ENCODE data around the gene ALDH3B2.
A peak's percentile ranks its signal among the peaks of the same experiment; 100 is the strongest.

ALDH3B2 gene

DNA sequence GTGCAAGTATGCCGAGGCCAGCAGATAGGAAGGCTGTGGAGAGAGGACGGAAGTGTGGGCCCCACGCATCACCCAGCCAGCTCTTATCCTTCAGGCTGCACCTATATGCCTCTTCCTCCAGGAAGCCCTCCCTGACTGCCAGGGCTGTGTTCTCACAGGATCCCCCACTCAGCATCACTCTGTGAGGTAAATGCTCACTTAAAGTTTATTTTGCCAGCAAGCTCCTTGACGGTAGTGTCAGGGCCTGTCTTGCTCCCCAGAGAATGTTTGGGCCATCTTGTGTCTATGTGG lies 39.2 kb downstream of the ALDH3B2 start:
- no peaks in the 10 kb centered on the region for H3K36me3 ChIP-seq (ENCODE audit: control insufficient read depth, insufficient read depth, low read length)
- no peak for DNase-seq
- no peaks in the 10 kb centered on the region for H3K9me3 ChIP-seq (ENCODE audit: control insufficient read depth, low read length)
- no peaks in the 10 kb centered on the region for H3K27me3 ChIP-seq (replicated peaks; ENCODE audit: control insufficient read depth, insufficient read depth, low read length, poor library complexity, severe bottlenecking)
- H3K4me3 ChIP-seq (ENCODE audit: insufficient read depth, low read depth, low read length, poor library complexity, severe bottlenecking) = no peak overlapping the region
- H3K4me1 ChIP-seq (ENCODE audit: control insufficient read depth, insufficient read depth, low read length, poor library complexity, severe bottlenecking) = peaks cover 7% of the 10 kb centered on the region
- no peak overlapping the region for H3K27ac ChIP-seq (ENCODE audit: insufficient read depth, low read length, poor library complexity, severe bottlenecking)

GRCh38 chr11:67634366-67635230 lies 39.8 kb downstream of the ALDH3B2 start:
- Histone ChIP-seq H3K9me3 (ENCODE audit: control insufficient read depth, low read length) (no peaks in the 10 kb centered on the region), H3K4me3 (ENCODE audit: insufficient read depth, low read depth, low read length, poor library complexity, severe bottlenecking) (no peak overlapping the region), H3K27me3 (replicated peaks; ENCODE audit: control insufficient read depth, insufficient read depth, low read length, poor library complexity, severe bottlenecking) (no peaks in the 10 kb centered on the region), H3K36me3 (ENCODE audit: control insufficient read depth, insufficient read depth, low read length) (no peaks in the 10 kb centered on the region), H3K4me1 (ENCODE audit: control insufficient read depth, insufficient read depth, low read length, poor library complexity, severe bottlenecking) (peaks cover 7% of the 10 kb centered on the region), H3K27ac (ENCODE audit: insufficient read depth, low read length, poor library complexity, severe bottlenecking) (no peak overlapping the region)
- no peak for DNase-seq

DNA sequence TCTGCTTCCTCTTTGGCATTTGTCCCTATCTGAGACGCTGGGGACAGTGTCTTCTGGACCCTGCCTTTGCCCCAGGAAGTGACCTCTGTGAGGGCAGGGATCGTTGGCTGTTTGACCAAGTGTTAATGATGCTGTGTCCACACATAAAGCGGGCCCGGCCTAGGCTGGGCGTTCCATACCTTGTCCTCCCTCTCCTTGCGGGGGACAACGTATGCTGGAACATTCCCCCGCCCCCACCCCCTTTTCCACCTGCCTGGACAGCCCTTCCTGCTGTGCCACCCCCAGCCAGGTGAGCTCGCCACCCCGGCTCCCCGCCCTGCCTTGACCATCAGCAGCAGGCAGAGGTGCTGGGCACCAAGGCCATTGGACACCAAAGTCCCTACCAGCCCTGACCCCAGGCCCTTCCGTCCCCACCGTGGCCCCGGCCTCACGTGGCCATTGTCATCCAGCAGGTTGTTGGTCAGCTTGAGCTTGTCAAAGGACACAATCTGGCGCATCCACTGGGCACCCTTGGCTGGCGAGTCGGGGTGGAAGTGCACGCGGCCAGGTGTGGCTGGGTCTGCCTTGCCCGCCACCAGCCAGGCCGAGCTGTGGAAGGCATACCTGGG lies 40.6 kb downstream of the ALDH3B2 start:
- H3K27ac ChIP-seq (ENCODE audit: insufficient read depth, low read length, poor library complexity, severe bottlenecking) = no peak overlapping the region
- DNase-seq = no peak
- no peaks in the 10 kb centered on the region for H3K27me3 ChIP-seq (replicated peaks; ENCODE audit: control insufficient read depth, insufficient read depth, low read length, poor library complexity, severe bottlenecking)
- H3K36me3 ChIP-seq (ENCODE audit: control insufficient read depth, insufficient read depth, low read length) = no peaks in the 10 kb centered on the region
- H3K4me1 ChIP-seq (ENCODE audit: control insufficient read depth, insufficient read depth, low read length, poor library complexity, severe bottlenecking) = peaks cover 10% of the 10 kb centered on the region
- no peak overlapping the region for H3K4me3 ChIP-seq (ENCODE audit: insufficient read depth, low read depth, low read length, poor library complexity, severe bottlenecking)
- no peaks in the 10 kb centered on the region for H3K9me3 ChIP-seq (ENCODE audit: control insufficient read depth, low read length)

- H3K36me3 ChIP-seq (ENCODE audit: control insufficient read depth, insufficient read depth, low read length) = no peaks in the 10 kb centered on the region
- no peaks in the 10 kb centered on the region for H3K27me3 ChIP-seq (replicated peaks; ENCODE audit: control insufficient read depth, insufficient read depth, low read length, poor library complexity, severe bottlenecking)
- DNase-seq = no peak
- no peak overlapping the region for H3K27ac ChIP-seq (ENCODE audit: insufficient read depth, low read length, poor library complexity, severe bottlenecking)
- H3K9me3 ChIP-seq (ENCODE audit: control insufficient read depth, low read length) = no peaks in the 10 kb centered on the region
- H3K4me1 ChIP-seq (ENCODE audit: control insufficient read depth, insufficient read depth, low read length, poor library complexity, severe bottlenecking) = peaks cover 10% of the 10 kb centered on the region
- H3K4me3 ChIP-seq (ENCODE audit: insufficient read depth, low read depth, low read length, poor library complexity, severe bottlenecking) = no peak overlapping the region
Measured at GRCh38 chr11:67632982-67633755, 41.3 kb downstream of the ALDH3B2 start.

- no peaks in the 10 kb centered on the region for H3K9me3 ChIP-seq (ENCODE audit: control insufficient read depth, low read length)
- peaks cover 10% of the 10 kb centered on the region for H3K4me1 ChIP-seq (ENCODE audit: control insufficient read depth, insufficient read depth, low read length, poor library complexity, severe bottlenecking)
- DNase-seq = no peak
- no peaks in the 10 kb centered on the region for H3K27me3 ChIP-seq (replicated peaks; ENCODE audit: control insufficient read depth, insufficient read depth, low read length, poor library complexity, severe bottlenecking)
- no peaks in the 10 kb centered on the region for H3K36me3 ChIP-seq (ENCODE audit: control insufficient read depth, insufficient read depth, low read length)
- no peak overlapping the region for H3K4me3 ChIP-seq (ENCODE audit: insufficient read depth, low read depth, low read length, poor library complexity, severe bottlenecking)
- H3K27ac ChIP-seq (ENCODE audit: insufficient read depth, low read length, poor library complexity, severe bottlenecking) = no peak overlapping the region
Measured at GRCh38 chr11:67632175-67632981, 42.0 kb downstream of the ALDH3B2 start.

GRCh38 chr11:67631853-67632174 lies 42.6 kb downstream of the ALDH3B2 start:
- Histone ChIP-seq H3K4me3 (ENCODE audit: insufficient read depth, low read depth, low read length, poor library complexity, severe bottlenecking) (no peak overlapping the region), H3K27ac (ENCODE audit: insufficient read depth, low read length, poor library complexity, severe bottlenecking) (no peak overlapping the region), H3K9me3 (ENCODE audit: control insufficient read depth, low read length) (no peaks in the 10 kb centered on the region), H3K27me3 (replicated peaks; ENCODE audit: control insufficient read depth, insufficient read depth, low read length, poor library complexity, severe bottlenecking) (no peaks in the 10 kb centered on the region), H3K4me1 (ENCODE audit: control insufficient read depth, insufficient read depth, low read length, poor library complexity, severe bottlenecking) (peaks cover 10% of the 10 kb centered on the region), H3K36me3 (ENCODE audit: control insufficient read depth, insufficient read depth, low read length) (no peaks in the 10 kb centered on the region)
- no peak for DNase-seq

DNA sequence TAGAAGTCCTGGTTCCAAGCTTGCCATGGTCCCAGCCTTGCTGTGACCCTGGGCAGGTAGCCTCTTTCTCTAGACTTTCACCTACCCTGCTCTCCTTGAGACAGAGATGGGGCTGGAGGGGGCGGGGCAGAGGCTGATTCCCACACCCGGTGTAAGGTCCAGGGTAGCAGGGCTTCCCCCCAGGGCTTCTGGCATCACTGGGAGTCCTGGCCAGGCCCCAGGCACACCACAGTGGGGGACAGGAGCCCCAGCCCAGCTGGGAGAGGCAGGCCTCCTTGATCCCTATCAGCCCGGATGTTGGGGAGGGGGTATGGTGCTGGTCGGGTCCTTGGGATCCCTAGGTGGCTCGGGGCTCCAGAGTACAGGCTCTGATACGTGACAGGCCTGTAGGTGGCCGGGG lies 43.0 kb downstream of the ALDH3B2 start:
- Histone ChIP-seq H3K27me3 (replicated peaks; ENCODE audit: control insufficient read depth, insufficient read depth, low read length, poor library complexity, severe bottlenecking) (no peaks in the 10 kb centered on the region), H3K4me1 (ENCODE audit: control insufficient read depth, insufficient read depth, low read length, poor library complexity, severe bottlenecking) (peaks cover 10% of the 10 kb centered on the region), H3K27ac (ENCODE audit: insufficient read depth, low read length, poor library complexity, severe bottlenecking) (no peak overlapping the region), H3K36me3 (ENCODE audit: control insufficient read depth, insufficient read depth, low read length) (no peaks in the 10 kb centered on the region), H3K9me3 (ENCODE audit: control insufficient read depth, low read length) (no peaks in the 10 kb centered on the region), H3K4me3 (ENCODE audit: insufficient read depth, low read depth, low read length, poor library complexity, severe bottlenecking) (no peak overlapping the region)
- DNase-seq = no peak

GRCh38 chr11:67630943-67631331 lies 43.5 kb downstream of the ALDH3B2 start:
- Histone ChIP-seq H3K27ac (ENCODE audit: insufficient read depth, low read length, poor library complexity, severe bottlenecking) (peak overlapping the region; percentile 77), H3K36me3 (ENCODE audit: control insufficient read depth, insufficient read depth, low read length) (no peaks in the 10 kb centered on the region), H3K4me3 (ENCODE audit: insufficient read depth, low read depth, low read length, poor library complexity, severe bottlenecking) (peak overlapping the region; percentile 63), H3K27me3 (replicated peaks; ENCODE audit: control insufficient read depth, insufficient read depth, low read length, poor library complexity, severe bottlenecking) (no peaks in the 10 kb centered on the region), H3K9me3 (ENCODE audit: control insufficient read depth, low read length) (no peaks in the 10 kb centered on the region), H3K4me1 (ENCODE audit: control insufficient read depth, insufficient read depth, low read length, poor library complexity, severe bottlenecking) (peaks cover 10% of the 10 kb centered on the region)
- DNase-seq = no peak

- H3K4me3 ChIP-seq (ENCODE audit: insufficient read depth, low read depth, low read length, poor library complexity, severe bottlenecking) = peak overlapping the region; percentile 63
Measured at GRCh38 chr11:67630228-67630942, 44.0 kb downstream of the ALDH3B2 start.

More at GRCh38 chr11:67630228-67630942, 44.0 kb downstream of the ALDH3B2 start:
- DNase-seq = peak; percentile 89 to 94 (median 93)
- Histone ChIP-seq H3K27me3 (replicated peaks; ENCODE audit: control insufficient read depth, insufficient read depth, low read length, poor library complexity, severe bottlenecking) (no peaks in the 10 kb centered on the region), H3K9me3 (ENCODE audit: control insufficient read depth, low read length) (no peaks in the 10 kb centered on the region), H3K27ac (ENCODE audit: insufficient read depth, low read length, poor library complexity, severe bottlenecking) (peak overlapping the region; percentile 77), H3K36me3 (ENCODE audit: control insufficient read depth, insufficient read depth, low read length) (no peaks in the 10 kb centered on the region), H3K4me1 (ENCODE audit: control insufficient read depth, insufficient read depth, low read length, poor library complexity, severe bottlenecking) (peaks cover 10% of the 10 kb centered on the region)

Data from effector memory CD4-positive, alpha-beta T cell (primary cell).